ENCODE results near the gene PKD1L1.

GRCh38 chr7:47747160-47747559 lies 201.1 kb downstream of the PKD1L1 start:
- TF ChIP-seq CTCF (IDR thresholded peaks at IDR 0.05) (no peak), POLR2A (IDR thresholded peaks at IDR 0.05) (no peak)
